Measurements from ENCODE around the gene ZNF598.

Gene ZNF598

GRCh38 chr16:1990351-1991134 is 19.1 kb downstream of the ZNF598 start:
- DNase-seq = peak; percentile 67

GRCh38 chr16:1990101-1990350 is 19.6 kb downstream of the ZNF598 start:
- ATAC-seq = no peak
- DNase-seq = no peak

More at GRCh38 chr16:1990351-1991134, 19.1 kb downstream of the ZNF598 start:
- ATAC-seq = peak; percentile 4

- DNase-seq (no peak), ATAC-seq (no peak)
Measured at GRCh38 chr16:1989209-1990100, 20.2 kb downstream of the ZNF598 start, which contains the start of gene SYNGR3. SYNGR3 (plus strand) TSS chr16:1989970; CDS start chr16:1990103, 133 bp downstream.

GRCh38 chr16:1987198-1987597 is 22.4 kb downstream of the ZNF598 start:
- DNase-seq (no peak), ATAC-seq (no peak)

GRCh38 chr16:1985466-1986150 is 24.0 kb downstream of the ZNF598 start:
- ATAC-seq (no peak), DNase-seq (no peak)

GRCh38 chr16:1984347-1985225 is 25.0 kb downstream of the ZNF598 start:
- peak; percentile 4 for ATAC-seq
- no peak for DNase-seq

GRCh38 chr16:1983544-1984346 is 25.9 kb downstream of the ZNF598 start, which contains the start of gene GFER:
GFER (plus strand) TSS chr16:1984193; CDS start chr16:1984219, 26 bp downstream.
- DNase-seq (peak; percentile 86), ATAC-seq (peak; percentile 87)

GRCh38 chr16:1982991-1983543 is 26.6 kb downstream of the ZNF598 start:
- ATAC-seq (no peak), DNase-seq (no peak)

- no peak for DNase-seq
- ATAC-seq = no peak
Measured at GRCh38 chr16:1982013-1982433, 27.6 kb downstream of the ZNF598 start.

- ATAC-seq (no peak), DNase-seq (no peak)
Measured at GRCh38 chr16:1981398-1981836, 28.2 kb downstream of the ZNF598 start, which contains the start of gene NOXO1. NOXO1 (minus strand) TSS chr16:1981469; CDS start chr16:1981179, 290 bp downstream.

- DNase-seq (no peak), ATAC-seq (no peak)
Measured at GRCh38 chr16:1980770-1981087, 28.9 kb downstream of the ZNF598 start.

- DNase-seq (peak; percentile 37), ATAC-seq (no peak)
Measured at GRCh38 chr16:1980030-1980769, 29.4 kb downstream of the ZNF598 start.

- DNase-seq (peak; percentile 45), ATAC-seq (no peak)
Measured at GRCh38 chr16:1979271-1980029, 30.2 kb downstream of the ZNF598 start.

GRCh38 chr16:1978476-1979120 is 31.0 kb downstream of the ZNF598 start:
- DNase-seq (no peak), ATAC-seq (no peak)

GRCh38 chr16:1977875-1978268 is 31.7 kb downstream of the ZNF598 start:
- ATAC-seq (no peak), DNase-seq (no peak)

- no peak for ATAC-seq
- DNase-seq = no peak
Measured at GRCh38 chr16:1976951-1977874, 32.4 kb downstream of the ZNF598 start.

GRCh38 chr16:1976216-1976520 is 33.5 kb downstream of the ZNF598 start:
- DNase-seq (no peak), ATAC-seq (no peak)

Data from stimulated activated naive CD8-positive, alpha-beta T cell treated with anti-CD3 and anti-CD28 coated beads, Interleukin-15, Interleukin-2, amounts not matched to agents 100 U/mL and 50 U/mL, for 24 hours (primary cell).